Lower leg skin (tissue), 4 donors: ENCODE measurements around the gene NLGN4X. TPM values are rescaled to one million over a fixed set of nuclear protein-coding genes. Genes with fewer than 3 reads are reported as not detected.
"Not testable (repeated sequence)": the region's sequence is repeated elsewhere in the genome, so short reads cannot be mapped to it uniquely, and the experiment has no call there.

Source experiments
- DNase-seq, 2 donors: peaks; one replicate each; pipeline ENCODE4 v3.0.0-alpha.2; 2019; ENCODE audit warnings: low spot score in 2 of 2
- H3K4me3 ChIP-seq: fragments of 200-600 bp; sonication (generic); 2 replicates; pipeline ENCODE4 v1.5.1; 2017; ENCODE audit warnings: mild to moderate bottlenecking, low read depth; ENCODE audit not compliant: poor library complexity, severe bottlenecking
- CTCF ChIP-seq, 3 donors: fragments of 450-650 bp; IDR thresholded peaks; one replicate each; pipeline ENCODE4 v1.5.1; 2016; ENCODE audit warnings: antibody characterized with exemption in 3 of 3, mild to moderate bottlenecking in 3 of 3, moderate library complexity in 2 of 3
- POLR2A ChIP-seq, 2 donors: fragments of 450-650 bp; IDR thresholded peaks; one replicate each; pipeline ENCODE4 v1.6.1; 2016 to 2017; ENCODE audit warnings: antibody characterized with exemption in 2 of 2, mild to moderate bottlenecking in 1 of 2, moderate library complexity in 1 of 2
- WGBS, 2 donors: methylation state at CpG; one replicate each; pipeline ENCODE4 v1.1.5; 2018; 5-methylcytosine and 5-hydroxymethylcytosine counted together
- intact Hi-C: fragments of 100-400 bp; cut with DNase I; formaldehyde crosslinking; loops from one replicate; pipeline ENCODE4 v1.15.0; 2023; ENCODE audit warnings: low total_unique reads
- total RNA-seq, 4 donors: library from RNA; depleted of rRNA; stranded (reverse); fragments of >200 nt; gene quantifications; one replicate each; pipeline ENCODE4 v1.1.0, GENCODE V29; 2016

The NLGN4X gene
- total RNA-seq, 4 donors from 2014 or later, result 0.17 to 2.2 (median 0.72) TPM

GRCh38 chrX:5936438-5936837 is 292.2 kb downstream of the NLGN4X start:
- no peak for TF ChIP-seq POLR2A (IDR thresholded peaks at IDR 0.05)
- no peak for TF ChIP-seq CTCF (IDR thresholded peaks at IDR 0.05)
- 11 to 15% methylated on average over 6 of the region's 6 CpGs for WGBS, 2 donors
- H3K4me3 ChIP-seq, result no peak overlapping the region
- intact Hi-C loops, result no loop called here
- no peak for DNase-seq

GRCh38 chrX:5928224-5928623 is 300.4 kb downstream of the NLGN4X start:
- TF ChIP-seq POLR2A (IDR thresholded peaks at IDR 0.05) (no peak), CTCF (IDR thresholded peaks at IDR 0.05) (no peak)
- WGBS, 2 donors, result 56 to 72% methylated on average over 2 of the region's 2 CpGs
- intact Hi-C loops, result no loop called here
- no peak overlapping the region for H3K4me3 ChIP-seq
- no peak for DNase-seq

GRCh38 chrX:5916945-5917344 is 311.7 kb downstream of the NLGN4X start:
- intact Hi-C loops, result no loop called here
- no peak overlapping the region for H3K4me3 ChIP-seq
- TF ChIP-seq CTCF (IDR thresholded peaks at IDR 0.05) (no peak), POLR2A (IDR thresholded peaks at IDR 0.05) (no peak)
- DNase-seq, result no peak
- 90 to 96% methylated on average over 4 to 5 of the region's 5 CpGs for WGBS, 2 donors

GRCh38 chrX:5915783-5916182 is 312.9 kb downstream of the NLGN4X start:
- H3K4me3 ChIP-seq, result no peak overlapping the region
- WGBS, 2 donors, result 57 to 65% methylated on average over 1 of the region's 1 CpG
- intact Hi-C loops, result no loop called here
- no peak for DNase-seq
- TF ChIP-seq POLR2A (IDR thresholded peaks at IDR 0.05) (no peak), CTCF (IDR thresholded peaks at IDR 0.05) (no peak)

GRCh38 chrX:5907207-5907606 is 321.5 kb downstream of the NLGN4X start:
- no peak overlapping the region for H3K4me3 ChIP-seq
- WGBS, 2 donors, result 53 to 61% methylated on average over 5 to 6 of the region's 6 CpGs
- intact Hi-C loops, result no loop called here
- no peak for TF ChIP-seq CTCF (IDR thresholded peaks at IDR 0.05)
- TF ChIP-seq POLR2A (IDR thresholded peaks at IDR 0.05), result no peak
- DNase-seq, result no peak

- intact Hi-C loops, H3K4me3 ChIP-seq, DNase-seq: not testable (repeated sequence)
- WGBS, 2 donors, result 56 to 83% methylated on average over 5 to 7 of the region's 18 CpGs
These were observed 325.0 kb downstream of the NLGN4X start for GRCh38 chrX:5903586-5904190.
